COLO668 (cell line): ENCODE data around the gene SSTR1.

Experiments used
- DNase-seq: peaks from one replicate; lab custom pipeline; 2025; ENCODE audit not compliant: unreplicated experiment; lab: John Stamatoyannopoulos, UW

Gene SSTR1

GRCh38 chr14:38233218-38233617, 25.5 kb downstream of the SSTR1 start:
- no peak for DNase-seq

GRCh38 chr14:38238332-38238731, 30.6 kb downstream of the SSTR1 start:
- DNase-seq, result no peak

- no peak for DNase-seq
Measured at GRCh38 chr14:38238878-38239277, 31.2 kb downstream of the SSTR1 start.

- no peak for DNase-seq
Measured at GRCh38 chr14:38243696-38244240, 36.1 kb downstream of the SSTR1 start.

- DNase-seq, result no peak
Measured at GRCh38 chr14:38248321-38249028, 40.8 kb downstream of the SSTR1 start.

- no peak for DNase-seq
Measured at GRCh38 chr14:38250331-38250730, 42.6 kb downstream of the SSTR1 start.

- no peak for DNase-seq
Measured at GRCh38 chr14:38252066-38252710, 44.5 kb downstream of the SSTR1 start.

- DNase-seq, result no peak
Measured at GRCh38 chr14:38253676-38254075, 46.0 kb downstream of the SSTR1 start.

GRCh38 chr14:38254571-38255407, 47.1 kb downstream of the SSTR1 start:
- no peak for DNase-seq

- DNase-seq, result peak; percentile 19
Measured at GRCh38 chr14:38255408-38255672, 47.6 kb downstream of the SSTR1 start.

GRCh38 chr14:38255673-38256532, 48.2 kb downstream of the SSTR1 start, which contains the start of gene CLEC14A:
Gene CLEC14A, minus strand, starts transcription at chr14:38256093. Its CDS starts 71 bp downstream, at chr14:38256022.
- DNase-seq, result no peak

- DNase-seq, result no peak
Measured at GRCh38 chr14:38256533-38256840, 48.8 kb downstream of the SSTR1 start.

- no peak for DNase-seq
Measured at GRCh38 chr14:38257507-38257906, 49.8 kb downstream of the SSTR1 start.

GRCh38 chr14:38261620-38262019, 53.9 kb downstream of the SSTR1 start:
- DNase-seq, result no peak
